Smooth muscle cell (in vitro differentiated cells): ENCODE results near the gene CERS6. TPM values are rescaled to one million over a fixed set of nuclear protein-coding genes. Genes with fewer than 3 reads are reported as not detected.
"Not testable (repeated sequence)": the region's sequence is repeated elsewhere in the genome, so short reads cannot be mapped to it uniquely, and the experiment has no call there.

ENCODE experiments used
- DNase-seq: peaks from one replicate; lab custom pipeline; 2025; ENCODE audit not compliant: unreplicated experiment; lab: John Stamatoyannopoulos, UW
- H2AFZ ChIP-seq: fragments of 200-600 bp; sonication (generic); 2 replicates; pipeline ENCODE4 v1.6.0; 2016; ENCODE audit warnings: antibody characterized with exemption, low read depth, mild to moderate bottlenecking
- H3F3A ChIP-seq: fragments of 200-600 bp; sonication (generic); 2 replicates; pipeline ENCODE4 v1.6.0; 2017; ENCODE audit warnings: antibody characterized with exemption, low read depth
- H3K27ac ChIP-seq: fragments of 200-600 bp; sonication (generic); 2 replicates; pipeline ENCODE4 v1.5.1; 2016; ENCODE audit warnings: low read depth, mild to moderate bottlenecking
- H3K27me3 ChIP-seq: fragments of 200-600 bp; sonication (generic); 2 replicates; pipeline ENCODE4 v1.6.1; 2016; ENCODE audit warnings: low read depth, mild to moderate bottlenecking
- H3K36me3 ChIP-seq: fragments of 200-600 bp; sonication (generic); 2 replicates; pipeline ENCODE4 v1.5.1; 2016; ENCODE audit warnings: low read depth
- H3K4me1 ChIP-seq: fragments of 200-600 bp; sonication (generic); 2 replicates; pipeline ENCODE4 v1.5.1; 2016; ENCODE audit warnings: low read depth
- H3K4me2 ChIP-seq: fragments of 200-600 bp; sonication (generic); 2 replicates; pipeline ENCODE4 v1.6.0; 2016; ENCODE audit warnings: mild to moderate bottlenecking
- H3K4me3 ChIP-seq: fragments of 200-600 bp; sonication (generic); 2 replicates; pipeline ENCODE4 v1.5.1; 2016; ENCODE audit warnings: mild to moderate bottlenecking
- H3K79me2 ChIP-seq: fragments of 200-600 bp; sonication (generic); 2 replicates; pipeline ENCODE4 v1.6.0; 2016; ENCODE audit warnings: low read depth, mild to moderate bottlenecking
- H3K9ac ChIP-seq: fragments of 200-600 bp; sonication (generic); 2 replicates; pipeline ENCODE4 v1.6.0; 2016; ENCODE audit warnings: low read depth
- H3K9me3 ChIP-seq: fragments of 200-600 bp; sonication (generic); replicated peaks from 2 replicates; pipeline ENCODE4 v1.5.1; 2016; ENCODE audit warnings: low read depth
- H4K20me1 ChIP-seq: fragments of 200-600 bp; sonication (generic); 2 replicates; pipeline ENCODE4 v1.6.0; 2016; ENCODE audit warnings: low read depth
- CTCF ChIP-seq: fragments of 200-600 bp; sonication (generic); IDR thresholded peaks from 2 replicates; pipeline ENCODE4 v1.5.1; 2017; ENCODE audit warnings: borderline replicate concordance, mild to moderate bottlenecking, antibody characterized with exemption; ENCODE audit not compliant: insufficient read depth, poor library complexity, severe bottlenecking
- whole genome bisulfite sequencing: methylation state at CpG from one replicate; pipeline ENCODE4 v1.1.7; 2016; ENCODE audit warnings: low lambda C conversion rate; 5-methylcytosine and 5-hydroxymethylcytosine counted together
- polyA plus RNA-seq: library from polyadenylated mRNA; unstranded; fragments of >200 nt; fragmentation: Nextera tagmentation; extraction: Ambion mirVana; gene quantifications from 2 replicates; pipeline ENCODE4 v1.2.1, GENCODE V29; 2016
- total RNA-seq: library from RNA; depleted of rRNA; stranded (reverse); fragments of >200 nt; gene quantifications from 2 replicates; pipeline ENCODE4 v1.2.3, GENCODE V29; 2014

Gene CERS6
- total and polyA plus RNA-seq, 2 experiments from 2014 or later = 9.2 to 26.6 TPM

GRCh38 chr2:168662651-168663208 lies 206.7 kb downstream of the CERS6 start:
- H3K4me3 ChIP-seq = no peak overlapping the region
- no peaks in the 10 kb centered on the region for H3K9me3 ChIP-seq
- H3K4me1 ChIP-seq = peaks cover 36% of the 10 kb centered on the region
- no peak overlapping the region for H2AFZ ChIP-seq
- 85% methylated on average over 7 of the region's 7 CpGs for WGBS
- TF ChIP-seq CTCF = no peak
- H3F3A ChIP-seq = no peaks in the 10 kb centered on the region
- H3K79me2 ChIP-seq = no peaks in the 10 kb centered on the region
- H3K27ac ChIP-seq = no peak overlapping the region
- no peaks in the 10 kb centered on the region for H4K20me1 ChIP-seq
- no peaks in the 10 kb centered on the region for H3K27me3 ChIP-seq
- no peak overlapping the region for H3K9ac ChIP-seq
- no peak for DNase-seq
- no peaks in the 10 kb centered on the region for H3K36me3 ChIP-seq
- no peak overlapping the region for H3K4me2 ChIP-seq

- no peak for TF ChIP-seq CTCF
- no peaks in the 10 kb centered on the region for H3F3A ChIP-seq
Observed at GRCh38 chr2:168663993-168664392, 207.9 kb downstream of the CERS6 start.

GRCh38 chr2:168664715-168665114 lies 208.6 kb downstream of the CERS6 start:
- DNase-seq, H4K20me1 ChIP-seq, H2AFZ ChIP-seq, H3K27me3 ChIP-seq, H3K36me3 ChIP-seq, H3K79me2 ChIP-seq, H3F3A ChIP-seq, H3K4me3 ChIP-seq, H3K9me3 ChIP-seq, H3K9ac ChIP-seq, H3K4me2 ChIP-seq, H3K27ac ChIP-seq: not testable (repeated sequence)
- H3K4me1 ChIP-seq = peaks cover 36% of the 10 kb centered on the region
- whole genome bisulfite sequencing = 69% methylated on average over 3 of the region's 3 CpGs

More at GRCh38 chr2:168663993-168664392, 207.9 kb downstream of the CERS6 start:
- H2AFZ ChIP-seq = no peak overlapping the region
- peak overlapping the region; percentile 1 for H3K27ac ChIP-seq
- no peak overlapping the region for H3K4me3 ChIP-seq
- H3K9ac ChIP-seq = no peak overlapping the region
- no peaks in the 10 kb centered on the region for H3K27me3 ChIP-seq
- no peaks in the 10 kb centered on the region for H3K9me3 ChIP-seq
- 64% methylated on average over 3 of the region's 3 CpGs for WGBS
- peaks cover 36% of the 10 kb centered on the region for H3K4me1 ChIP-seq
- no peaks in the 10 kb centered on the region for H4K20me1 ChIP-seq
- no peak for DNase-seq
- no peaks in the 10 kb centered on the region for H3K36me3 ChIP-seq
- H3K79me2 ChIP-seq = no peaks in the 10 kb centered on the region
- H3K4me2 ChIP-seq = no peak overlapping the region

- no peak overlapping the region for H3K4me3 ChIP-seq
- H4K20me1 ChIP-seq = no peaks in the 10 kb centered on the region
- DNase-seq = no peak
- H3K9me3 ChIP-seq = no peaks in the 10 kb centered on the region
- 94% methylated on average over 1 of the region's 1 CpG for WGBS
- H3K4me2 ChIP-seq = no peak overlapping the region
- H2AFZ ChIP-seq = no peak overlapping the region
- no peaks in the 10 kb centered on the region for H3F3A ChIP-seq
- peaks cover 25% of the 10 kb centered on the region for H3K4me1 ChIP-seq
- H3K36me3 ChIP-seq = no peaks in the 10 kb centered on the region
- no peaks in the 10 kb centered on the region for H3K27me3 ChIP-seq
- H3K27ac ChIP-seq = no peak overlapping the region
- no peaks in the 10 kb centered on the region for H3K79me2 ChIP-seq
- TF ChIP-seq CTCF = no peak
- no peak overlapping the region for H3K9ac ChIP-seq
Observed at GRCh38 chr2:168666339-168666738, 210.3 kb downstream of the CERS6 start.
